A673 (cell line): ENCODE data around the gene EPHB2. TPM values are rescaled to one million over a fixed set of nuclear protein-coding genes. Genes with fewer than 3 reads are reported as not detected.

Experiments used
- BruUV-seq: library from RNA; stranded (reverse); fragments of 400-500 nt; replicated peaks from 2 replicates; lab custom pipeline; 2021; lab: Mats Ljungman, UMichigan
- CTCF ChIA-PET: fragments of 300-600 bp; sonication (Branson Sonifier 250); formaldehyde crosslinking; loops from one replicate; lab custom pipeline; 2022; ENCODE audit warnings: antibody characterized with exemption; lab: Charles Lee
- POLR2A ChIA-PET: fragments of 300-600 bp; sonication (Branson Sonifier 250); formaldehyde crosslinking; loops from one replicate; lab custom pipeline; 2022; ENCODE audit warnings: antibody characterized with exemption; ENCODE audit not compliant: low non-redundant PET; lab: Charles Lee
- DNase-seq: peaks from one replicate; pipeline ENCODE4 v3.0.0-alpha.2; 2015; ENCODE audit warnings: low spot score
- H3K27ac ChIP-seq: fragments of 200-600 bp; sonication (generic); 2 replicates; pipeline ENCODE4 v1.5.1; 2016; ENCODE audit warnings: mixed run types, low read depth, mild to moderate bottlenecking, mixed read lengths, antibody characterized with exemption, low read length; ENCODE audit not compliant: poor library complexity, severe bottlenecking
- H3K27me3 ChIP-seq: fragments of 200-600 bp; sonication (generic); replicated peaks from 2 replicates; pipeline ENCODE4 v1.6.1; 2017; ENCODE audit warnings: mixed run types, low read depth, mild to moderate bottlenecking, mixed read lengths, antibody characterized with exemption, low read length; ENCODE audit not compliant: insufficient read depth, poor library complexity
- H3K36me3 ChIP-seq: fragments of 200-600 bp; sonication (generic); 2 replicates; pipeline ENCODE4 v1.6.1; 2016; ENCODE audit warnings: mixed run types, mild to moderate bottlenecking, mixed read lengths, antibody characterized with exemption, low read length; ENCODE audit not compliant: insufficient read depth, poor library complexity, severe bottlenecking
- H3K4me1 ChIP-seq: fragments of 200-600 bp; sonication (generic); 2 replicates; pipeline ENCODE4 v1.6.1; 2017; ENCODE audit warnings: mixed run types, mild to moderate bottlenecking, mixed read lengths, antibody characterized with exemption, low read length; ENCODE audit not compliant: insufficient read depth, poor library complexity, severe bottlenecking
- H3K4me3 ChIP-seq: fragments of 200-600 bp; sonication (generic); 2 replicates; pipeline ENCODE4 v1.5.1; 2016; ENCODE audit warnings: low read depth, mixed run types, mild to moderate bottlenecking, mixed read lengths, low read length; ENCODE audit not compliant: poor library complexity, severe bottlenecking
- H3K9me3 ChIP-seq: fragments of 200-600 bp; sonication (generic); 2 replicates; pipeline ENCODE4 v1.6.1; 2016; ENCODE audit warnings: mixed run types, low read depth, mild to moderate bottlenecking, mixed read lengths, antibody characterized with exemption, low read length; ENCODE audit not compliant: poor library complexity, severe bottlenecking
- CTCF ChIP-seq: fragments of 300-800, 200-600 bp; sonication (generic); conservative IDR thresholded peaks from 2 replicates; pipeline ENCODE4 v1.5.1; 2017; ENCODE audit warnings: low read depth, mild to moderate bottlenecking, antibody characterized with exemption, low read length, moderate library complexity, mixed read lengths
- EZH2 ChIP-seq: fragments of 200-600 bp; sonication (generic); IDR thresholded peaks from 2 replicates; pipeline ENCODE4 v1.6.1; 2017; ENCODE audit warnings: borderline replicate concordance, low read depth, mild to moderate bottlenecking, mixed read lengths, antibody characterized with exemption, low read length; ENCODE audit not compliant: poor library complexity, severe bottlenecking
- intact Hi-C: fragments of 100-400 bp; cut with micrococcal nuclease; formaldehyde crosslinking; loops from one replicate; pipeline ENCODE4 v1.10.0; 2022; ENCODE audit not compliant: unreplicated experiment
- total RNA-seq: library from RNA; stranded (reverse); gene quantifications from 2 replicates; pipeline ENCODE4 v1.2.3, GENCODE V29; 2021

EPHB2 gene
- total RNA-seq, 1 experiment from 2014 or later = 10.4 TPM

- TF ChIP-seq EZH2 = no peak
- TF ChIP-seq CTCF = no peak
- Histone ChIP-seq H3K27ac (no peak overlapping the region), H3K4me1 (no peaks in the 10 kb centered on the region), H3K27me3 (no peaks in the 10 kb centered on the region), H3K9me3 (no peaks in the 10 kb centered on the region), H3K4me3 (no peak overlapping the region), H3K36me3 (no peaks in the 10 kb centered on the region)
- no TSS peak for BruUV-seq
- no peak for DNase-seq
- ChIA-PET POLR2A (no interaction called here), CTCF (no interaction called here)
- intact Hi-C loops = no loop called here
Measured at GRCh38 chr1:22876359-22877111, 165.9 kb downstream of the EPHB2 start.

GRCh38 chr1:22877112-22877915 lies 166.7 kb downstream of the EPHB2 start:
- no peak for DNase-seq
- CTCF ChIA-PET = no interaction called here
- Histone ChIP-seq H3K27ac (no peak overlapping the region), H3K9me3 (no peaks in the 10 kb centered on the region), H3K4me1 (no peaks in the 10 kb centered on the region), H3K4me3 (no peak overlapping the region), H3K36me3 (no peaks in the 10 kb centered on the region), H3K27me3 (no peaks in the 10 kb centered on the region)
- BruUV-seq = no TSS peak
- intact Hi-C loops = no loop called here
- POLR2A ChIA-PET = no interaction called here
- no peak for TF ChIP-seq EZH2
- no peak for TF ChIP-seq CTCF

GRCh38 chr1:22877980-22878379 lies 167.3 kb downstream of the EPHB2 start:
- no peaks in the 10 kb centered on the region for H3K4me1 ChIP-seq
- H3K9me3 ChIP-seq = no peaks in the 10 kb centered on the region
- no peak overlapping the region for H3K27ac ChIP-seq
- H3K4me3 ChIP-seq = no peak overlapping the region
- no peaks in the 10 kb centered on the region for H3K27me3 ChIP-seq
- ChIA-PET CTCF (no interaction called here), POLR2A (no interaction called here)
- no peak for DNase-seq
- intact Hi-C loops = no loop called here
- TF ChIP-seq EZH2 = no peak
- TF ChIP-seq CTCF = no peak
- no TSS peak for BruUV-seq
- H3K36me3 ChIP-seq = no peaks in the 10 kb centered on the region
